ENCODE measurements around the gene RAB3GAP1. TPM values are rescaled to one million over a fixed set of nuclear protein-coding genes. Genes with fewer than 3 reads are reported as not detected.

The RAB3GAP1 gene
- total RNA-seq, 2 experiments from 2014 or later, result 40.2 to 63.6 TPM

DNA sequence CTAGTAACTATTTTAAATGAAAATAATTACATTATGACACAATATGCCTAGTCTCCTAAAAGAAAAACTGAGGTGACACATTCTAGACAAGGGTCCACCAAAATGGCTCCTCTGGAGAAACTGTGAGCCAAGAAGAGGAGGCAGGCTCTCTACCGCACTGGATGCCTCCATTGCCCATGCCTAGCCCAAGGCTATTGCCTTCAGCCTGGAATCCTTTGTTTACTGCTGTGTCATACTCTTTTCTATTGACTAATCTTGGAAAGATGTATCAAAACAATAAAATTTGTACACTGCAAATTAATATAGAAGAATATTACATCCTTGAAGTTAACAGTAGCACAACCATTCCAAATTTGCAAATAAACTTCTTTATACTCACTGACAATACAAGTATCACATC, 167.1 kb downstream of the RAB3GAP1 start:
- Histone ChIP-seq H3K79me2 (ENCODE audit: insufficient read depth, low read depth, low read length) (no peaks in the 10 kb centered on the region), H3K36me3 (ENCODE audit: insufficient read depth, low read length) (peaks cover 7% of the 10 kb centered on the region; the same call in 1 of the 2 replicates), H3K9me2 (ENCODE audit: insufficient read depth, low read length) (no peaks in the 10 kb centered on the region), H3K27ac (ENCODE audit: low read depth, low read length, poor library complexity, severe bottlenecking) (no peak overlapping the region), H2AFZ (ENCODE audit: low read length) (no peak overlapping the region), H3K4me3 (ENCODE audit: low read depth, low read length, poor library complexity, severe bottlenecking) (no peak overlapping the region), H4K20me1 (ENCODE audit: insufficient read depth, low read length) (no peaks in the 10 kb centered on the region), H3K9me3 (ENCODE audit: low read length) (no peaks in the 10 kb centered on the region), H3K4me2 (ENCODE audit: low read length) (no peak overlapping the region), H3K4me1 (ENCODE audit: insufficient read depth, low read length, poor library complexity, severe bottlenecking) (no peaks in the 10 kb centered on the region)
- no peak for DNase-seq (ENCODE audit: low spot score)
- intact Hi-C loops (cut with micrococcal nuclease; ENCODE audit: unreplicated experiment), result no loop called here
- ChIA-PET CTCF (ENCODE audit: unreplicated experiment) (no interaction called here), POLR2A (interaction anchor here (1.0 kb wide), 1 partner anchor 11 kb away, joined by 3 read pairs; no protein-coding TSS in a partner anchor)
- no peak for TF ChIP-seq EZH2phosphoT487 (IDR thresholded peaks at IDR 0.05; ENCODE audit: borderline replicate concordance, low read depth, low read length)
- TF ChIP-seq, protein P1, sequence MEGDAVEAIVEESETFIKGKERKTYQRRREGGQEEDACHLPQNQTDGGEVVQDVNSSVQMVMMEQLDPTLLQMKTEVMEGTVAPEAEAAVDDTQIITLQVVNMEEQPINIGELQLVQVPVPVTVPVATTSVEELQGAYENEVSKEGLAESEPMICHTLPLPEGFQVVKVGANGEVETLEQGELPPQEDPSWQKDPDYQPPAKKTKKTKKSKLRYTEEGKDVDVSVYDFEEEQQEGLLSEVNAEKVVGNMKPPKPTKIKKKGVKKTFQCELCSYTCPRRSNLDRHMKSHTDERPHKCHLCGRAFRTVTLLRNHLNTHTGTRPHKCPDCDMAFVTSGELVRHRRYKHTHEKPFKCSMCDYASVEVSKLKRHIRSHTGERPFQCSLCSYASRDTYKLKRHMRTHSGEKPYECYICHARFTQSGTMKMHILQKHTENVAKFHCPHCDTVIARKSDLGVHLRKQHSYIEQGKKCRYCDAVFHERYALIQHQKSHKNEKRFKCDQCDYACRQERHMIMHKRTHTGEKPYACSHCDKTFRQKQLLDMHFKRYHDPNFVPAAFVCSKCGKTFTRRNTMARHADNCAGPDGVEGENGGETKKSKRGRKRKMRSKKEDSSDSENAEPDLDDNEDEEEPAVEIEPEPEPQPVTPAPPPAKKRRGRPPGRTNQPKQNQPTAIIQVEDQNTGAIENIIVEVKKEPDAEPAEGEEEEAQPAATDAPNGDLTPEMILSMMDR (conservative IDR thresholded peaks at IDR 0.05; ENCODE audit: low read length), result no peak
- BruUV-seq (replicated peaks), result no TSS peak

Small RNA genes lying within 50 kb of the gene (small RNA-seq; reads per million reads assigned to genes)
- gene SNORA40B, result 0.47 reads per million

Other genes with a start within 250 kb of the RAB3GAP1 start
- not detected in 2 replicates for gene ACMSD, start 213.7 kb upstream of the RAB3GAP1 start, total RNA-seq (2014; rRNA removed; shearing (Covaris generic))
- gene ACMSD, start 213.7 kb upstream of the RAB3GAP1 start, total RNA-seq (2022), result not detected in 2 replicates
- gene CCNT2, start 133.5 kb upstream of the RAB3GAP1 start, total RNA-seq (2014; rRNA removed; shearing (Covaris generic)), result 17.7 and 32.8 TPM in 2 replicates
- 43.7 and 45.1 TPM in 2 replicates for gene CCNT2, start 133.5 kb upstream of the RAB3GAP1 start, total RNA-seq (2022)
- not detected in 2 replicates for gene MAP3K19, start 4.8 kb upstream of the RAB3GAP1 start, total RNA-seq (2014; rRNA removed; shearing (Covaris generic))
- gene MAP3K19, start 4.8 kb upstream of the RAB3GAP1 start, total RNA-seq (2022), result not detected in 2 replicates